GM19328 (cell line): ENCODE data around the gene DNAH6.

Source experiments
- ATAC-seq: cut with Tn5 transposase; IDR thresholded peaks from one replicate; pipeline ENCODE4 v1.9.1; 2021; ENCODE audit warnings: mild to moderate bottlenecking, moderate library complexity; ENCODE audit not compliant: unreplicated experiment

DNAH6 gene

GRCh38 chr2:84788498-84788897 lies 272.2 kb downstream of the DNAH6 start:
- ATAC-seq: no peak

GRCh38 chr2:84792856-84793522 lies 276.7 kb downstream of the DNAH6 start:
- ATAC-seq: no peak

DNA sequence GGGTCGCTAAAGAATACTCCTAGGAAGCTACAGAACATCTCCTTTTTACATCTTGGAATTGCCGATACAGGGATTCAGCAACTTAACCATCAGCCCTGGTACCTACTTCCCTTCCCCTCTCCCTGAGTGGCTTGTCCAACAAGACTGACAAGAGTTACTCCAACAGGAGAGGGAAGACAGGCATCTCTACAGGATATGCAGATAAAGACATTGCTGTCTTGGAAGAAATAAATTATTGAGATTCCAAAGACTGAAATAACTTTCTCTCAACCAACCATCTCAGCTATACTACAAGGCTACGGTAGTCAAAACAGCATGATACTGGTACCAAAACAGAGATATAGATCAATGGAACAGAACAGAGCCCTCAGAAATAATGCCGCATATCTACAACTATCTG lies 277.3 kb downstream of the DNAH6 start:
- ATAC-seq: no peak

DNA sequence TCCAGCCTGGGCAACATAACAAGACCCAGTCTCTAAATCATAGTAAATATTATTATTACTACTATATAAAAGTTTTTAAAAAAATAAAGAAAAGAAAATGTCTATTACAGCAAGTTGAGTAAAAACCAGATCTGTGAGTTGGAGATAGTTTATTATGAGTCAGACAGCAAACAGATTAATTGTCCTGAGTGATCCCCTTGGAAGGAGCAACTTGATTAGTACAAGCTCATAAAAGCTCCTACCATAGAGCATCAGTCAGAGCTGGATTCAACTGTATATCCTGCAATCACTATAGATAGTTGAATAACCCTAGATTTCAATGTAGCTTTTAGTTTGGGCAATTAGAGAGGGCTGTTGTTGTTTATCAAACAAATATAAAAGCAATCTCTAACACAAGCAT lies 280.5 kb downstream of the DNAH6 start:
- ATAC-seq: no peak

- ATAC-seq: no peak
Measured at GRCh38 chr2:84797271-84797670, 281.0 kb downstream of the DNAH6 start.

DNA sequence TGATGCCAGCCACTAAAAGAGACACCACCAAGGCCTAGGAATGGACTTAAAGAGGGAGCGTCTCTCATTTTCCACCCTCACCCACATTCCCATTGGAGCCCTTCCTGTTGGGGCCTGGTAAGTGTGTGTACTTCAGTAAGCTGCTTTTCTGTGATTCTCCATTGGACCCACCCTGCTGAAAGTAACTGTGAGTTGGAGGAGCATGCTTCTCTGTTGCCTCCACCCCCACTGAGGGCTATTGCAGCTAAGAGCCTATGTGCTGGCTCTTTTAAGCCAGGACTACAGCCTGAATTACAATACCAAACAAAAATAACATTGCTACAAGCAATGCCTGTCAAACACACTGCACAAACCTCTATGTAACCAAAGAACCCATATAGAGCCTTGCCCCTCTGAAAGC lies 283.5 kb downstream of the DNAH6 start:
- no peak for ATAC-seq

GRCh38 chr2:84800194-84800805 lies 284.0 kb downstream of the DNAH6 start:
- ATAC-seq: peak; percentile 77

GRCh38 chr2:84801811-84802210 lies 285.5 kb downstream of the DNAH6 start:
- no peak for ATAC-seq

- no peak for ATAC-seq
Measured at GRCh38 chr2:84805250-84805958, 289.1 kb downstream of the DNAH6 start.

DNA sequence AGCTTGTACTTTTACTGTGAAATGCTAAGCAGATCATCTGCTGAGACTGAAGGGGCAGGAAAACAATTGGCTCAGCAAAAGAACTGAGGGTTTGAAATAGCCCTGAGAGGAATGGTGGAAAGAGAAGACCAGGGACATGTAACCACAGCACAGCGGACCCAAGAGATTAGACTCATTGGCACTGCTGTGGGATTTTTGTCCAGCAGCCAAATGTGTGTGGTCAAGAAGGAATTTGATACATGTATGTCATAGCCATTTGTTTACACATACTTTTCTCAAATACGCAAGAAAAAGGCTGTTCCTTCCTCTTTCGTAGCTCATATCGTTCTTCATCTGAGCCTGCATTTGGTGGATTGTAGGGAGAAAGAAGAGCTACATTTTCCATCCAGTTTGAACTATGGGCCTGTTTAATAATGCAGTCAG lies 290.8 kb downstream of the DNAH6 start:
- ATAC-seq: no peak

GRCh38 chr2:84808279-84808678 lies 292.0 kb downstream of the DNAH6 start:
- no peak for ATAC-seq

DNA sequence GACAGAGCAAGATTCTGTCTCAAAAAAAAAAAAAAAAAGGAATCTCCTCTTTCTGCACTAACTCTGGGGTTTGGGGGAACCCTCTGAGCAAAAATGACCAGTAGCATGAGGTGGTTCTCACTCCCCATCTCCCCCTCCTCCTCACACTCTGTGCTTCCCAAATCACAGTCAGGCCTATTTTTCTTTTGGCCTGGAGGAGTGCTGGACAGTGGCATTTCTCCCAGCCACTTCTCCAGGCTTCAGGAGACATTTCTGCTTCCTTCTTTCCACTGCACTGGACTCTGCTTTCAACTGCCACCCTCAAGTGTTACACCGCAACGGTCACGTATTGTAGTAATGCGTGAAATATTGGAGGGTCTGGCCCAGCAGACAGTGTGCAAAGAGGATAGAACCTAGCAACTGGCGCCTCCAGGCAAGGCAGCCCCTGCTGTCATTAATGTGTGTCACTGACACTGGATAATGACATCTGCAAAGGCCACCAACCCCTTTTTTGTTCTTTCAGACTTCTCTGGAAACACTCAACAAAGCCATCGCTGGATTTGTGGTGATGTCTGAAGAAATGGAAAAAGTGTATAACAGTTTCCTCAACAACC lies 295.6 kb downstream of the DNAH6 start:
- ATAC-seq: no peak

- ATAC-seq: no peak
Measured at GRCh38 chr2:84815146-84815545, 298.8 kb downstream of the DNAH6 start.

- peak; percentile 60 for ATAC-seq
Measured at GRCh38 chr2:84816426-84817026, 300.2 kb downstream of the DNAH6 start.

GRCh38 chr2:84817239-84817655 lies 300.9 kb downstream of the DNAH6 start:
- ATAC-seq: peak; percentile 92

DNA sequence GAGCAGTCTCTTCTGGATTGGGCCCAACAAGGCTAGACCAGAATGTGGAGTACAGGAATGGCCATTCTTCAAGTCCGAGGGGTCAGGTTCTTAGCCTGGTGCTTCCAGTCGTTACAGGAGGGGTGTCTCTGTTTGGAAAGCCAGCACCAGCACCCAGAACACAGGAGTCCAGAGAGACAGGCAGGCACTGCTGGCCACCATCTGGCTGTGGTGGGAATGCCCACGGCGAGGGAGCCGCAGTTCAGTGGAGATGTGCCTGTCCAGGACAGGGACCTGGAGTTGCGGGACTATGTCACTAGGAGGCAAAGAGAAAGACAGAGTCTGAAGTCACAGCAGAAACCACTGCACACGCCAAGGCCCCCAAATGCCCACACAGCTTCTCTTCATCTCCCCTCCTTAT lies 305.5 kb downstream of the DNAH6 start:
- no peak for ATAC-seq

DNA sequence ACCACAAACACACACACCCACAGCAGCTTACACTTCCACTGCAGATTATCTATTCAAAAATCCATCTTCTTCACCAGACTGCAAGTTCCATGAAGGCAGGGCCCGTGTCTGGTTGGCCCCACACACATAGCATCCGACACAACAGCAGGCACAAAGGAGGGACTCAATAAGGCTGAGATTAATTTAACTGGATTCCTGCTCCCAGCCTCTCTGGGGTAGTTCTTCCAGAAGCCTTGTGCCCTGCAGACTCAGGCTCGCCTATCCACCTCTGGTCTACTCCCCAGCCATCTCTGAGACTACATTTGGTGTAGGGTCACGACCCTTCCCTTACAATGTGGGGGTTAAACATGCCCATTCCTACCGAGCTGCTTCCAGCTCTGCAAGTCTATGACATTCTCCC lies 306.9 kb downstream of the DNAH6 start:
- no peak for ATAC-seq

- ATAC-seq: no peak
Measured at GRCh38 chr2:84823788-84824187, 307.5 kb downstream of the DNAH6 start.

DNA sequence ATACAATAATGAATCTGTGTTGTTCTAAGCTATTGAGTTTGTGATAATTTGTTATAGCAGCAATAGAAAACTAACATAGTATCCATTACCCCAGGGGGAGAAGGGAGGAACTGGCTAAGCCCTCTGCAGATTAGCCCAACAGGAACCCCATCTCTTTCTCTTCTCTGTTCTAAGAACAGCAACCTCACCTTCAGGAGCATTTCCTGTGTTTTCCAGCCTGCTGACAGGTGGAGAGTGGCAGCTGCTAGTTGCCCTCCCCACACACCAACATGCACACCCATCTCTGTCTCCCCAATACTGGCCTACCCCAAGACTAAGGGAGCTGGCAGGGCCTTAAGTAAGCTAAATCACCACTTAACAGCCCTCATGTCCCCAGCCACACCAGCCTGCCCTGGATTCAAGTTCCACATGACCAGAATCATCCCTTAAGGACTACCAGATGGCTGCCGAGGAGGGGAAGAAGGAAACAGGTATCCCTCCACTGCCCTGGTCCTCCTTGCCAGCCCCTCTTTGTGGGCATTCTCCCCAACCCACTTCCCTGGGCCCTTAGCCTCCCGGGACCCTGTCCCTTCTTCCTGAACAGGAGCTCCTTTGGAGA lies 311.8 kb downstream of the DNAH6 start:
- no peak for ATAC-seq

DNA sequence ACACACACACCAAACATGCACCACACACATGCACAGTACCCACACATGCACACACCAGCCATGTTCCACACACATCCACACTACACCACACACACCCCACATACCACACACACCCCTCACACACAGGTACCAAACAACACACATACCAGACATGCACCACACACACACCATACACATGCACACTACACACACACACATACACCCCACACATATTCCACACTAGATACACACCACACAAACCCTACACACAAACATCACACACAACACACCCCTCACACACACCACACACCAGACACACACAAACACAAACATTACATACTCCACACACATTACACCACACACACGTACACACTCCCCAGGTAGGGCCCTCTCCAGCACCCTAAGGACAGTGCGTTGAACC lies 313.4 kb downstream of the DNAH6 start:
- ATAC-seq: no peak

DNA sequence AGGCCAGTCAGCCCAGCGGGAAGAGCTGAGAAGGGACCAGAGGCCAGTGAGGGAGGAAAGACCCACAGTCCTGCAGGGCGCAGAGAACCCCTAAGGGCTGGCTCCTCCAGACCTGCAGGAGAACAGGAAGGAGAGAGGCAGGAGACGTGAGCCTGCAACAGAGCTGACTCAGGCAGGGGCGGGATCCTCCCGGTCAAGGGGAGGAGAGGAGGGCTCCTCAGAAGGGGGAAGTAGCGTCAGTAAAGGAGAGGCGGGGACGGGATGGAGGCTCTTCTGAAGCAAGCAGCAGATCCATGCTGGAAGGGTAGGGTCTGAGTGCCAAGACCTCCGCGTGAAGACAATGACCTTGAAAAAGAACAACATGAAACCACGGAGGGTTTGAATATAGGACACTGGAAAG lies 313.8 kb downstream of the DNAH6 start:
- ATAC-seq: no peak
